ENCODE data around the gene TENT4A. TPM values are rescaled to one million over a fixed set of nuclear protein-coding genes. Genes with fewer than 3 reads are reported as not detected.

TENT4A gene
- total and polyA plus RNA-seq, 10 of the 15 experiments (the other 5 are each of a cell fraction or from before 2014, with no cell fraction given), result 1.4 to 30.6 (median 12.5) TPM

DNA sequence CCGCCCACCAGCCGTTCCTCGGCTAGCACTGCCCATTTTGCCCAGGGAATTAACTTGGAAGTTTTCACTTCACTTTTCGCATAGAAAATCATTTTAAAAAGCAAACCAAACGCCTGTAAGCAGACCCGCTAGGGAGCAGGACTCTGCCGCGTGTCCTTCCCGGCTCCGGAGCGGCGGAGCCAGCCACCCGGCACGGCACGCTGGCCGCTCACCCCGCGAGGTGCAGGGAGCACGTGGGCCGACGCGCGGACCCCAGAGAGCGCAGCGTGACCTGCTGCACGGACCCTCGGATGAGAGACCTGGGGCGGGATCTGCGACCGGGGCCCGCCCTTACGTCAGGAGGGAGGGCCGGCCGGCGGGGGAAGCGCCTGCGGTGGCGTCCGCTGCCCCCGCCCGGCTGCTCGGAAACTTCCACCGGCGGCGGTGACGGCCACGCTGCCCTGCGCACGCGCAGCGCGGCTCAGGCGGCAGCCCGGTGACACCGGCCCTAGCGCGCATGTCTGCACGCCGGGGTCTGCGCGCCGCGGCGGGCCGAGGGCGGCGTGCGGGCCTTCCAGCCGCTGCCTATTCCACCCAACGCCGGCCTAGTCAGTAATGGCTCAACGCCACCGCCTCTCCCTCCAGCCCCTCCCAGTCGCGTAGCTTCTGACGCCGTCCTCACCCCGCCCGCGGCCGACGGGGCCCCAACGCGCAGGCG lies 507 bp upstream of the TENT4A start (continued):
- TF ChIP-seq RAD21 (IDR thresholded peaks at IDR 0.05; ENCODE audit: insufficient read depth, low read depth, low read length) (no peak), CBX5 (IDR thresholded peaks at IDR 0.05; ENCODE audit: low read depth) (no peak), CEBPB (IDR thresholded peaks at IDR 0.05; ENCODE audit: borderline replicate concordance in 1 of 2, low read depth in 2 of 2, low read length in 2 of 2) (no peak), SIN3A (IDR thresholded peaks at IDR 0.05; ENCODE audit: low read depth, low read length) (no peak), HDAC2 (IDR thresholded peaks at IDR 0.05) (no peak), WRNIP1 (IDR thresholded peaks at IDR 0.05; ENCODE audit: borderline replicate concordance, low read depth, low read length) (no peak), POLR2AphosphoS2 (IDR thresholded peaks at IDR 0.05; ENCODE audit: low read depth, low read length) (peak; percentile 71; the same call in 1 of the 2 replicates), EGR1 (IDR thresholded peaks at IDR 0.05; ENCODE audit: borderline replicate concordance in 1 of 2, low read depth in 2 of 2, low read length in 2 of 2) (peak in 1 of 2 experiments; percentile 74; a peak in 1 of 3 replicates), SREBF1 (IDR thresholded peaks at IDR 0.05; ENCODE audit: low read length) (no peak), SUPT20H (IDR thresholded peaks at IDR 0.05; ENCODE audit: borderline replicate concordance, control insufficient read depth, low read depth, low read length) (no peak), RB1 (IDR thresholded peaks at IDR 0.05; ENCODE audit: borderline replicate concordance) (peak; percentile 74; the same call in 1 of the 2 replicates)
- TF ChIP-seq, protein P1, sequence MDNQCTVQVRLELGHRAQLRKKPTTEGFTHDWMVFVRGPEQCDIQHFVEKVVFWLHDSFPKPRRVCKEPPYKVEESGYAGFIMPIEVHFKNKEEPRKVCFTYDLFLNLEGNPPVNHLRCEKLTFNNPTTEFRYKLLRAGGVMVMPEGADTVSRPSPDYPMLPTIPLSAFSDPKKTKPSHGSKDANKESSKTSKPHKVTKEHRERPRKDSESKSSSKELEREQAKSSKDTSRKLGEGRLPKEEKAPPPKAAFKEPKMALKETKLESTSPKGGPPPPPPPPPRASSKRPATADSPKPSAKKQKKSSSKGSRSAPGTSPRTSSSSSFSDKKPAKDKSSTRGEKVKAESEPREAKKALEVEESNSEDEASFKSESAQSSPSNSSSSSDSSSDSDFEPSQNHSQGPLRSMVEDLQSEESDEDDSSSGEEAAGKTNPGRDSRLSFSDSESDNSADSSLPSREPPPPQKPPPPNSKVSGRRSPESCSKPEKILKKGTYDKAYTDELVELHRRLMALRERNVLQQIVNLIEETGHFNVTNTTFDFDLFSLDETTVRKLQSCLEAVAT (IDR thresholded peaks at IDR 0.05), result no peak
- TF ChIP-seq, protein P2, sequence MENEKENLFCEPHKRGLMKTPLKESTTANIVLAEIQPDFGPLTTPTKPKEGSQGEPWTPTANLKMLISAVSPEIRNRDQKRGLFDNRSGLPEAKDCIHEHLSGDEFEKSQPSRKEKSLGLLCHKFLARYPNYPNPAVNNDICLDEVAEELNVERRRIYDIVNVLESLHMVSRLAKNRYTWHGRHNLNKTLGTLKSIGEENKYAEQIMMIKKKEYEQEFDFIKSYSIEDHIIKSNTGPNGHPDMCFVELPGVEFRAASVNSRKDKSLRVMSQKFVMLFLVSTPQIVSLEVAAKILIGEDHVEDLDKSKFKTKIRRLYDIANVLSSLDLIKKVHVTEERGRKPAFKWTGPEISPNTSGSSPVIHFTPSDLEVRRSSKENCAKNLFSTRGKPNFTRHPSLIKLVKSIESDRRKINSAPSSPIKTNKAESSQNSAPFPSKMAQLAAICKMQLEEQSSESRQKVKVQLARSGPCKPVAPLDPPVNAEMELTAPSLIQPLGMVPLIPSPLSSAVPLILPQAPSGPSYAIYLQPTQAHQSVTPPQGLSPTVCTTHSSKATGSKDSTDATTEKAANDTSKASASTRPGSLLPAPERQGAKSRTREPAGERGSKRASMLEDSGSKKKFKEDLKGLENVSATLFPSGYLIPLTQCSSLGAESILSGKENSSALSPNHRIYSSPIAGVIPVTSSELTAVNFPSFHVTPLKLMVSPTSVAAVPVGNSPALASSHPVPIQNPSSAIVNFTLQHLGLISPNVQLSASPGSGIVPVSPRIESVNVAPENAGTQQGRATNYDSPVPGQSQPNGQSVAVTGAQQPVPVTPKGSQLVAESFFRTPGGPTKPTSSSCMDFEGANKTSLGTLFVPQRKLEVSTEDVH (IDR thresholded peaks at IDR 0.05; ENCODE audit: low read depth, partially characterized antibody), result no peak
- TF ChIP-seq, protein P3, sequence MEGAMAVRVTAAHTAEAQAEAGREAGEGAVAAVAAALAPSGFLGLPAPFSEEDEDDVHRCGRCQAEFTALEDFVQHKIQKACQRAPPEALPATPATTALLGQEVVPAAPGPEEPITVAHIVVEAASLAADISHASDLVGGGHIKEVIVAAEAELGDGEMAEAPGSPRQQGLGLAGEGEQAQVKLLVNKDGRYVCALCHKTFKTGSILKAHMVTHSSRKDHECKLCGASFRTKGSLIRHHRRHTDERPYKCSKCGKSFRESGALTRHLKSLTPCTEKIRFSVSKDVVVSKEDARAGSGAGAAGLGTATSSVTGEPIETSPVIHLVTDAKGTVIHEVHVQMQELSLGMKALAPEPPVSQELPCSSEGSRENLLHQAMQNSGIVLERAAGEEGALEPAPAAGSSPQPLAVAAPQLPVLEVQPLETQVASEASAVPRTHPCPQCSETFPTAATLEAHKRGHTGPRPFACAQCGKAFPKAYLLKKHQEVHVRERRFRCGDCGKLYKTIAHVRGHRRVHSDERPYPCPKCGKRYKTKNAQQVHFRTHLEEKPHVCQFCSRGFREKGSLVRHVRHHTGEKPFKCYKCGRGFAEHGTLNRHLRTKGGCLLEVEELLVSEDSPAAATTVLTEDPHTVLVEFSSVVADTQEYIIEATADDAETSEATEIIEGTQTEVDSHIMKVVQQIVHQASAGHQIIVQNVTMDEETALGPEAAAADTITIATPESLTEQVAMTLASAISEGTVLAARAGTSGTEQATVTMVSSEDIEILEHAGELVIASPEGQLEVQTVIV (IDR thresholded peaks at IDR 0.05; ENCODE audit: borderline replicate concordance, partially characterized antibody), result no peak
- TF ChIP-seq, protein P4, sequence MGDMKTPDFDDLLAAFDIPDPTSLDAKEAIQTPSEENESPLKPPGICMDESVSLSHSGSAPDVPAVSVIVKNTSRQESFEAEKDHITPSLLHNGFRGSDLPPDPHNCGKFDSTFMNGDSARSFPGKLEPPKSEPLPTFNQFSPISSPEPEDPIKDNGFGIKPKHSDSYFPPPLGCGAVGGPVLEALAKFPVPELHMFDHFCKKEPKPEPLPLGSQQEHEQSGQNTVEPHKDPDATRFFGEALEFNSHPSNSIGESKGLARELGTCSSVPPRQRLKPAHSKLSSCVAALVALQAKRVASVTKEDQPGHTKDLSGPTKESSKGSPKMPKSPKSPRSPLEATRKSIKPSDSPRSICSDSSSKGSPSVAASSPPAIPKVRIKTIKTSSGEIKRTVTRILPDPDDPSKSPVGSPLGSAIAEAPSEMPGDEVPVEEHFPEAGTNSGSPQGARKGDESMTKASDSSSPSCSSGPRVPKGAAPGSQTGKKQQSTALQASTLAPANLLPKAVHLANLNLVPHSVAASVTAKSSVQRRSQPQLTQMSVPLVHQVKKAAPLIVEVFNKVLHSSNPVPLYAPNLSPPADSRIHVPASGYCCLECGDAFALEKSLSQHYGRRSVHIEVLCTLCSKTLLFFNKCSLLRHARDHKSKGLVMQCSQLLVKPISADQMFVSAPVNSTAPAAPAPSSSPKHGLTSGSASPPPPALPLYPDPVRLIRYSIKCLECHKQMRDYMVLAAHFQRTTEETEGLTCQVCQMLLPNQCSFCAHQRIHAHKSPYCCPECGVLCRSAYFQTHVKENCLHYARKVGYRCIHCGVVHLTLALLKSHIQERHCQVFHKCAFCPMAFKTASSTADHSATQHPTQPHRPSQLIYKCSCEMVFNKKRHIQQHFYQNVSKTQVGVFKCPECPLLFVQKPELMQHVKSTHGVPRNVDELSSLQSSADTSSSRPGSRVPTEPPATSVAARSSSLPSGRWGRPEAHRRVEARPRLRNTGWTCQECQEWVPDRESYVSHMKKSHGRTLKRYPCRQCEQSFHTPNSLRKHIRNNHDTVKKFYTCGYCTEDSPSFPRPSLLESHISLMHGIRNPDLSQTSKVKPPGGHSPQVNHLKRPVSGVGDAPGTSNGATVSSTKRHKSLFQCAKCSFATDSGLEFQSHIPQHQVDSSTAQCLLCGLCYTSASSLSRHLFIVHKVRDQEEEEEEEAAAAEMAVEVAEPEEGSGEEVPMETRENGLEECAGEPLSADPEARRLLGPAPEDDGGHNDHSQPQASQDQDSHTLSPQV (IDR thresholded peaks at IDR 0.05), result peak; percentile 71; the same call in 1 of the 2 replicates
- TF ChIP-seq, protein P5, sequence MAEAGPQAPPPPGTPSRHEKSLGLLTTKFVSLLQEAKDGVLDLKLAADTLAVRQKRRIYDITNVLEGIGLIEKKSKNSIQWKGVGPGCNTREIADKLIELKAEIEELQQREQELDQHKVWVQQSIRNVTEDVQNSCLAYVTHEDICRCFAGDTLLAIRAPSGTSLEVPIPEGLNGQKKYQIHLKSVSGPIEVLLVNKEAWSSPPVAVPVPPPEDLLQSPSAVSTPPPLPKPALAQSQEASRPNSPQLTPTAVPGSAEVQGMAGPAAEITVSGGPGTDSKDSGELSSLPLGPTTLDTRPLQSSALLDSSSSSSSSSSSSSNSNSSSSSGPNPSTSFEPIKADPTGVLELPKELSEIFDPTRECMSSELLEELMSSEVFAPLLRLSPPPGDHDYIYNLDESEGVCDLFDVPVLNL (IDR thresholded peaks at IDR 0.05; ENCODE audit: low read depth, low read length), result no peak
